Activated CD4-positive, alpha-beta T cell treated with anti-CD3 and anti-CD28 coated beads, Interleukin-2, amount 50 U/mL, for 48 hours (primary cell): Measurements from ENCODE around the gene ZNF366.

Experiments
- DNase-seq, 2 experiments: peaks; one replicate each; pipeline ENCODE4 v3.0.0-alpha.2; 2020

ZNF366 gene

GRCh38 chr5:72463449-72464052 lies 43.7 kb downstream of the ZNF366 start:
- no peak for DNase-seq

- DNase-seq: no peak
Observed at GRCh38 chr5:72460413-72460812, 46.8 kb downstream of the ZNF366 start.

GRCh38 chr5:72459913-72460312 lies 47.3 kb downstream of the ZNF366 start:
- DNase-seq: no peak

GRCh38 chr5:72459089-72459661 lies 48.0 kb downstream of the ZNF366 start:
- DNase-seq: no peak

GRCh38 chr5:72458407-72458806 lies 48.8 kb downstream of the ZNF366 start:
- no peak for DNase-seq

- DNase-seq: no peak
Observed at GRCh38 chr5:72457491-72457890, 49.7 kb downstream of the ZNF366 start.

- DNase-seq: no peak
Observed at GRCh38 chr5:72456391-72457074, 50.7 kb downstream of the ZNF366 start.

GRCh38 chr5:72455476-72455875 lies 51.7 kb downstream of the ZNF366 start:
- no peak for DNase-seq

- DNase-seq: no peak
Observed at GRCh38 chr5:72454996-72455395, 52.2 kb downstream of the ZNF366 start.

- no peak for DNase-seq
Observed at GRCh38 chr5:72453246-72453775, 53.9 kb downstream of the ZNF366 start.

- no peak for DNase-seq
Observed at GRCh38 chr5:72452515-72453245, 54.5 kb downstream of the ZNF366 start.

- no peak for DNase-seq
Observed at GRCh38 chr5:72451741-72452505, 55.3 kb downstream of the ZNF366 start.

GRCh38 chr5:72448368-72448767 lies 58.8 kb downstream of the ZNF366 start:
- no peak for DNase-seq

- no peak for DNase-seq
Observed at GRCh38 chr5:72447751-72448150, 59.5 kb downstream of the ZNF366 start.

GRCh38 chr5:72445969-72446368 lies 61.2 kb downstream of the ZNF366 start:
- no peak for DNase-seq

GRCh38 chr5:72443883-72444282 lies 63.3 kb downstream of the ZNF366 start:
- DNase-seq: no peak

- DNase-seq: no peak
Observed at GRCh38 chr5:72441862-72442540, 65.2 kb downstream of the ZNF366 start.

GRCh38 chr5:72441094-72441723 lies 66.0 kb downstream of the ZNF366 start:
- no peak for DNase-seq

GRCh38 chr5:72440207-72440638 lies 67.0 kb downstream of the ZNF366 start:
- DNase-seq: no peak

GRCh38 chr5:72439192-72439591 lies 68.0 kb downstream of the ZNF366 start:
- no peak for DNase-seq

- no peak for DNase-seq
Observed at GRCh38 chr5:72438141-72438540, 69.1 kb downstream of the ZNF366 start.
